NT2/D1 (cell line): ENCODE results near the gene UBASH3B.

Experiments
- DNase-seq: peaks from one replicate; pipeline ENCODE4 v3.0.0-alpha.2; 2011; ENCODE audit warnings: low read depth, low spot score
- H3K27me3 ChIP-seq: 2 replicates; pipeline ENCODE4 v1.6.0; 2011; ENCODE audit warnings: mild to moderate bottlenecking; ENCODE audit not compliant: insufficient read length, insufficient read depth
- H3K36me3 ChIP-seq: 2 replicates; pipeline ENCODE4 v1.6.1; 2011; ENCODE audit warnings: mild to moderate bottlenecking, low read length, mixed read lengths; ENCODE audit not compliant: insufficient read depth, insufficient read length
- H3K4me1 ChIP-seq: 2 replicates; pipeline ENCODE4 v1.5.1; 2011; ENCODE audit not compliant: insufficient read depth, insufficient read length
- H3K4me3 ChIP-seq: 2 replicates; pipeline ENCODE4 v1.5.1; 2011; ENCODE audit warnings: low read depth; ENCODE audit not compliant: insufficient read length
- H3K9ac ChIP-seq: 2 replicates; pipeline ENCODE4 v1.6.0; 2011; ENCODE audit warnings: low read depth; ENCODE audit not compliant: insufficient read length
- H3K9me3 ChIP-seq: 2 replicates; pipeline ENCODE4 v1.5.1; 2011; ENCODE audit warnings: mild to moderate bottlenecking, low read length; ENCODE audit not compliant: insufficient read depth
- SUZ12 ChIP-seq: IDR thresholded peaks from 2 replicates; pipeline ENCODE4 v1.6.1; 2011; ENCODE audit not compliant: insufficient read length, insufficient read depth; ENCODE audit errors: extremely low read depth
- YY1 ChIP-seq: IDR thresholded peaks from 2 replicates; pipeline ENCODE4 v1.6.1; 2011; ENCODE audit not compliant: insufficient read length, insufficient read depth
- ZNF274 ChIP-seq: IDR thresholded peaks from 2 replicates; pipeline ENCODE4 v1.6.1; 2011; ENCODE audit warnings: mild to moderate bottlenecking, low read depth, low read length

The UBASH3B gene

DNA sequence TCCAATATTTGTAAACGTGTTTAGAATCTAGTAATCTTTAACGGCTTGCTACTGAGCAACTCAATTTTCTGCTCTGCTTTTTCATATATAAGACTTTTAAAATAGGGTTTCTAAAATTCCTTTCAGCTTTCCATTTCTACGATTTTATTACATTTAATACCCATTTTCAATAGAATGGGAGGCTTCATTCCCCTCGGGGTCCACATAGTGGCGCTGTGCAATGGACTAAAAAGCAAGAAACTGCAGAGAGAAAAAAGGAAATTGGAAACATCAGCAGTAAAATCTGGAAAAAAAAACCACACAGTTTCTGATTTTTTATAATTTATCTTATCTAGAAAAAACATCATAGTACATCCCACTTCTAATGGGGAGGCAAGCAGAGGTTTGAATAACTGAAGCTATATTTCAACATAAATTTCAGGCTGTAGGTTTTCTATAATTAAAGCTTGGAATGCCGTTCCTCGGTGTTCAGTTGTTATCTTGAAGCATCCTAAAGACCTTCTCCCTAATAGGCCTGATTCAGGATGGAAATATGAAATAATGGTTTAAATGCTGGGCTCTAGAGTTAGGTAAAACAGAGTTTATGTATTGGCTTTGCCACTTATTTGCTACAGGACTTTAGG lies 208.3 kb downstream of the UBASH3B start:
- H3K36me3 ChIP-seq, result no peaks in the 10 kb centered on the region
- no peak overlapping the region for H3K9ac ChIP-seq
- no peaks in the 10 kb centered on the region for H3K4me1 ChIP-seq
- TF ChIP-seq ZNF274 (no peak), SUZ12 (no peak), YY1 (no peak)
- DNase-seq, result no peak
- H3K27me3 ChIP-seq, result no peaks in the 10 kb centered on the region
- no peaks in the 10 kb centered on the region for H3K9me3 ChIP-seq
- H3K4me3 ChIP-seq, result no peak overlapping the region
